Prostate gland (tissue), 2 donors: ENCODE results near the gene PLA2G3.

Experiments used
- POLR2A ChIP-seq: fragments of 450-650 bp; IDR thresholded peaks from one replicate; pipeline ENCODE4 v1.6.1; 2016; ENCODE audit warnings: antibody characterized with exemption, mild to moderate bottlenecking
- POLR2AphosphoS5 ChIP-seq: sonication (generic); formaldehyde crosslinking; IDR thresholded peaks from one replicate; pipeline ENCODE4 v1.6.1; 2017; ENCODE audit warnings: antibody characterized with exemption
- TF ChIP-seq, protein P1 (sequence below), 4 experiments: fragments of 200-600 bp in 2 of 4; fragments of 450-650 bp in 2 of 4; sonication (generic) in 2 of 4; IDR thresholded peaks; 1 replicate in 3 of 4; 2 replicates in 1 of 4; pipeline ENCODE4 v1.5.1; 2016 to 2019; ENCODE audit warnings: antibody characterized with exemption in 4 of 4, mild to moderate bottlenecking in 2 of 4, moderate library complexity in 2 of 4

DNA sequence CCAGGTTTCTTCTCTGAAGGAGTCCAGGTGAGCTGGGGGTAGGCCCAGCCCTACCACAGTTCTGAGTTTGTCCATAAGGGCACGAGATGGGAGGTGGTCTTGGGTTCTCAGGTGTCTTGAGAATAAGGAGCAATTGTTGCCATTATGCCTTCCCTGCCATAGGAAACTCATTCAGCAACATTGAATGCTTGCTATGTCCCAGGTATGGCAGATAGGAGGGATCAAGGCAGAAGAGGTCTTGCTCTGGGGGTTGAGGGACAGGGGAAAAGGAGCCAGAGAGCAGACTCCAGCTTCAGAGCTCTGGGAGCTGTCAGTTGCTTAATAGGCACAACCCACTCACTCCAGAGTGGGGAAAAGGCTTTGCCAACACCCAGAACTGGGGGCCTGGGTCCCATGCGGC, 37.2 kb downstream of the PLA2G3 start:
- TF ChIP-seq POLR2A (no peak), POLR2AphosphoS5 (no peak)
- TF ChIP-seq, protein P1, sequence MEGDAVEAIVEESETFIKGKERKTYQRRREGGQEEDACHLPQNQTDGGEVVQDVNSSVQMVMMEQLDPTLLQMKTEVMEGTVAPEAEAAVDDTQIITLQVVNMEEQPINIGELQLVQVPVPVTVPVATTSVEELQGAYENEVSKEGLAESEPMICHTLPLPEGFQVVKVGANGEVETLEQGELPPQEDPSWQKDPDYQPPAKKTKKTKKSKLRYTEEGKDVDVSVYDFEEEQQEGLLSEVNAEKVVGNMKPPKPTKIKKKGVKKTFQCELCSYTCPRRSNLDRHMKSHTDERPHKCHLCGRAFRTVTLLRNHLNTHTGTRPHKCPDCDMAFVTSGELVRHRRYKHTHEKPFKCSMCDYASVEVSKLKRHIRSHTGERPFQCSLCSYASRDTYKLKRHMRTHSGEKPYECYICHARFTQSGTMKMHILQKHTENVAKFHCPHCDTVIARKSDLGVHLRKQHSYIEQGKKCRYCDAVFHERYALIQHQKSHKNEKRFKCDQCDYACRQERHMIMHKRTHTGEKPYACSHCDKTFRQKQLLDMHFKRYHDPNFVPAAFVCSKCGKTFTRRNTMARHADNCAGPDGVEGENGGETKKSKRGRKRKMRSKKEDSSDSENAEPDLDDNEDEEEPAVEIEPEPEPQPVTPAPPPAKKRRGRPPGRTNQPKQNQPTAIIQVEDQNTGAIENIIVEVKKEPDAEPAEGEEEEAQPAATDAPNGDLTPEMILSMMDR (IDR thresholded peaks at IDR 0.05), result no peak
